Measurements from ENCODE around the gene RNASEL.

The RNASEL gene

DNA sequence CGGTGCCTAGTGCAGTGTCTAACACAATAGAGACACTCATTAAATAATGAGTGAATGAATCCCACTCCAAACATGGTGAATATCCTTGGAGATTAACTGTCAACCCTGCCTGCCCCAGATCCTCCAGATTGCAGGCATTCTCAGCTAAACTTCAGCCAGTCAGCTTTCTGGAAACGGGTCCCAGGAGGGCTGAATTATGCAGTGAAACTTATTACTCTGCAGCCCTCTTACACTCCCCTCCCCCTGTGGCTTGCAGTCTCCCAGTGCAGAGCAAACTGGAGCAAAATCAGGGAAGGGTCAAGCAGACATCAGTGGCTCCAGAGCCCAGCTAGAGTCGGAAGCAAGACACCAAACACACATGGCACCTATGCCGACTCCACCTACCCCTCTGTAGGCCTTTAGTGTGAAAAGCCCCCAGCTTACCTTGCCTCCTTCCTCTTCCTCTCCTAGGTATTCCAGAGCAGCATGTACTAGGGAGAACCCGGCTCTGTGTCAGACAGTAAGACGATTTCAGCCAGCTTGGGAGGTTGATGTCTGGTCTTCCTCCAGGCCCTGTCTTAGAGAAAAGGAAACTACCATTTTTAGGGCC lies 21.6 kb upstream of the RNASEL start:
- Histone ChIP-seq H3K4me3 (ENCODE audit: low read length) (no peak overlapping the region), H3K27ac (ENCODE audit: low read depth, low read length) (no peak overlapping the region), H4K20me1 (ENCODE audit: control insufficient read depth, insufficient read depth, low read depth, low read length) (no peaks in the 10 kb centered on the region), H3K27me3 (ENCODE audit: control insufficient read depth, low read length) (0 out of 2 replicates have a peak, but pooled peaks cover 5% of the 10 kb centered on the region), H3F3A (ENCODE audit: control insufficient read depth, insufficient read depth) (peaks cover 5% of the 10 kb centered on the region), H3K79me2 (ENCODE audit: control insufficient read depth, low read length) (no peaks in the 10 kb centered on the region), H3K4me2 (ENCODE audit: low read length) (no peak overlapping the region), H3K36me3 (ENCODE audit: control insufficient read depth, low read length) (no peaks in the 10 kb centered on the region), H3K4me1 (ENCODE audit: control insufficient read depth, low read length) (peaks cover 62% of the 10 kb centered on the region), H3K9me3 (ENCODE audit: control insufficient read depth, insufficient read depth, low read length) (no peaks in the 10 kb centered on the region), H3K9me2 (replicated peaks; ENCODE audit: control insufficient read depth, low read length) (no peaks in the 10 kb centered on the region)
- TF ChIP-seq EZH2phosphoT487 (IDR thresholded peaks at IDR 0.05; ENCODE audit: borderline replicate concordance, low read length), result no peak
- TF ChIP-seq, protein P1, sequence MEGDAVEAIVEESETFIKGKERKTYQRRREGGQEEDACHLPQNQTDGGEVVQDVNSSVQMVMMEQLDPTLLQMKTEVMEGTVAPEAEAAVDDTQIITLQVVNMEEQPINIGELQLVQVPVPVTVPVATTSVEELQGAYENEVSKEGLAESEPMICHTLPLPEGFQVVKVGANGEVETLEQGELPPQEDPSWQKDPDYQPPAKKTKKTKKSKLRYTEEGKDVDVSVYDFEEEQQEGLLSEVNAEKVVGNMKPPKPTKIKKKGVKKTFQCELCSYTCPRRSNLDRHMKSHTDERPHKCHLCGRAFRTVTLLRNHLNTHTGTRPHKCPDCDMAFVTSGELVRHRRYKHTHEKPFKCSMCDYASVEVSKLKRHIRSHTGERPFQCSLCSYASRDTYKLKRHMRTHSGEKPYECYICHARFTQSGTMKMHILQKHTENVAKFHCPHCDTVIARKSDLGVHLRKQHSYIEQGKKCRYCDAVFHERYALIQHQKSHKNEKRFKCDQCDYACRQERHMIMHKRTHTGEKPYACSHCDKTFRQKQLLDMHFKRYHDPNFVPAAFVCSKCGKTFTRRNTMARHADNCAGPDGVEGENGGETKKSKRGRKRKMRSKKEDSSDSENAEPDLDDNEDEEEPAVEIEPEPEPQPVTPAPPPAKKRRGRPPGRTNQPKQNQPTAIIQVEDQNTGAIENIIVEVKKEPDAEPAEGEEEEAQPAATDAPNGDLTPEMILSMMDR (IDR thresholded peaks at IDR 0.05; ENCODE audit: low read depth, low read length, poor library complexity, severe bottlenecking), result no peak

DNA sequence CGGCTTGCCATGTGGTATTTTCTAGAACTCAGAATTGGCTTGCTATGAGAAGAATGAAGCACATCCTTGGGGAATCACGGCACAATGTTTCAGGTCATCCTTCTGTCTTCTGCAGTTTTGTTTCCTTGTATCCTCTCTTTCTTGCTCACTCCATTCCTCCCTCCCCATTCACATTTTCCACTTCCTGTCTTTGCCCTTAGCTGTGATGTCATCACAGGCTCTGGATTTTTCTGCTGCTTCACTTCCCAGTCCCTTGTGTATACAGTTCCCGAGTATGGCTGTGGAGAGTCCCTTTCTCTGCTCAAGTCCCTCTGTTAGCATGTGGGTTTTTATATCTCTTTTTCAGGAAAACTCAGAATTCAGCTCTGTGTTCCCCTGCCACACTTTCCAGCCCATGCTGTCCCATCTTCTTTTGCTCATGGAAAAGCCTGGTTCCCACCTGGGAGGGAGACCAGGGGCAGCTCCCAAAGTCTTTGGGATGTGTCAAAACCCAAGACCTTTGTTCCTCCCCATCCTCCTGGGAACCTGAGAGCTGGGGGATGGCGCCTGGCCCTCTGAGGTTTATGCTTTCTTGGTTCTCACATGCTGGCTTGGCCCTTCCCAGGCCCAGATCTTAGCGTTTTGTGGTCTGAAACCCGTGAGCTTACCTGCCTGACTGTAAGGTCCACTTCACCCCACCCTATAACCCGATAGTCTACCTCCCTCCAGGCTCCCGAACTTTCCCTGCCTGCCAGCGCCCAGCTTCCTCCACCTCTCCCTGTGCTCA lies 20.0 kb upstream of the RNASEL start:
- Histone ChIP-seq H3K4me3 (ENCODE audit: low read length) (no peak overlapping the region), H3F3A (ENCODE audit: control insufficient read depth, insufficient read depth) (no peaks in the 10 kb centered on the region; the same call in none of the 2 replicates), H3K27ac (ENCODE audit: low read depth, low read length) (no peak overlapping the region), H3K36me3 (ENCODE audit: control insufficient read depth, low read length) (peaks cover under 1% of the 10 kb centered on the region), H3K9me2 (replicated peaks; ENCODE audit: control insufficient read depth, low read length) (no peaks in the 10 kb centered on the region), H3K79me2 (ENCODE audit: control insufficient read depth, low read length) (peaks cover 2% of the 10 kb centered on the region), H3K4me2 (ENCODE audit: low read length) (no peak overlapping the region), H4K20me1 (ENCODE audit: control insufficient read depth, insufficient read depth, low read depth, low read length) (no peaks in the 10 kb centered on the region), H3K9me3 (ENCODE audit: control insufficient read depth, insufficient read depth, low read length) (no peaks in the 10 kb centered on the region), H3K4me1 (ENCODE audit: control insufficient read depth, low read length) (peaks cover 56% of the 10 kb centered on the region), H3K27me3 (ENCODE audit: control insufficient read depth, low read length) (0 out of 2 replicates have a peak, but pooled peaks cover 3% of the 10 kb centered on the region)
- TF ChIP-seq, protein P1 (IDR thresholded peaks at IDR 0.05; ENCODE audit: low read depth, low read length, poor library complexity, severe bottlenecking), result no peak
- TF ChIP-seq EZH2phosphoT487 (IDR thresholded peaks at IDR 0.05; ENCODE audit: borderline replicate concordance, low read length), result no peak

DNA sequence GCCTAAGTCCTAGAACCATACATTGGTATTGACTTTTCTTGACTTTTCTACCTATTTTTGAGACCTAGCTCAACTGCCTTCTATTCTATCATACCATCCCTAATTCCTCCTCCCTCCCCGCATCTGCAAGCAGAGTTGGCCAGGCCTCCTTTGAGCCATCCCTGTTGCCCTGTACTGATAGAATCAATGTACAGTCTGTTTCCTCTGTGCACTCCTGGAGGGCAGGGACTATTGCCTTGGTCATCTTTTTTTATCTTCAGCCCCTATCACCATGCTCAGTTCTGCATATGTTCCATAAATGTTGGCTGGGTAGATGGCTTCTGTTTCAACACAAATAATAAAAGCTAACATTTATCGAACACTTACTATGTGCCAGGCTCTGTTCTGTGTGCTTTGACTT lies 19.2 kb upstream of the RNASEL start:
- no peak overlapping the region for H3K4me3 ChIP-seq (ENCODE audit: low read length)
- H3K4me1 ChIP-seq (ENCODE audit: control insufficient read depth, low read length), result peaks cover 51% of the 10 kb centered on the region
- H3K79me2 ChIP-seq (ENCODE audit: control insufficient read depth, low read length), result peaks cover 9% of the 10 kb centered on the region
- no peak overlapping the region for H3K4me2 ChIP-seq (ENCODE audit: low read length)
- H3K27me3 ChIP-seq (ENCODE audit: control insufficient read depth, low read length), result no peaks in the 10 kb centered on the region
- H3K36me3 ChIP-seq (ENCODE audit: control insufficient read depth, low read length), result peaks cover 9% of the 10 kb centered on the region
- TF ChIP-seq EZH2phosphoT487 (IDR thresholded peaks at IDR 0.05; ENCODE audit: borderline replicate concordance, low read length), result no peak
- TF ChIP-seq, protein P1 (IDR thresholded peaks at IDR 0.05; ENCODE audit: low read depth, low read length, poor library complexity, severe bottlenecking), result no peak
- no peaks in the 10 kb centered on the region for H3K9me2 ChIP-seq (replicated peaks; ENCODE audit: control insufficient read depth, low read length)
- H3K27ac ChIP-seq (ENCODE audit: low read depth, low read length), result no peak overlapping the region
- no peaks in the 10 kb centered on the region; the same call in 1 of the 2 replicates for H3F3A ChIP-seq (ENCODE audit: control insufficient read depth, insufficient read depth)
- H4K20me1 ChIP-seq (ENCODE audit: control insufficient read depth, insufficient read depth, low read depth, low read length), result peaks cover 4% of the 10 kb centered on the region; the same call in 1 of the 2 replicates
- H3K9me3 ChIP-seq (ENCODE audit: control insufficient read depth, insufficient read depth, low read length), result no peaks in the 10 kb centered on the region

All from DOHH2 (cell line).